SJSA1 (cell line): Measurements from ENCODE around the gene CCDC92. TPM values are rescaled to one million over a fixed set of nuclear protein-coding genes. Genes with fewer than 3 reads are reported as not detected.

Experiments
- DNase-seq, 2 experiments: peaks; one replicate each; pipeline ENCODE4 v3.0.0-alpha.2; 2015 to 2020; ENCODE audit warnings: low spot score in 2 of 2, low read depth in 1 of 2
- H3K27ac ChIP-seq: fragments of 250-450 bp; sonication (Bioruptor Pico); 2 replicates; pipeline ENCODE4 v1.5.1; 2020; ENCODE audit warnings: mild to moderate bottlenecking, moderate library complexity
- H3K27me3 ChIP-seq: fragments of 250-450 bp; sonication (Bioruptor Pico); replicated peaks from 2 replicates; pipeline ENCODE4 v1.5.1; 2020; ENCODE audit warnings: mild to moderate bottlenecking, moderate library complexity
- H3K36me3 ChIP-seq: fragments of 250-450 bp; sonication (Bioruptor Pico); 2 replicates; pipeline ENCODE4 v1.5.1; 2020; ENCODE audit warnings: mild to moderate bottlenecking
- H3K4me1 ChIP-seq: fragments of 250-450 bp; sonication (Bioruptor Pico); replicated peaks from 2 replicates; pipeline ENCODE4 v1.6.1; 2021; ENCODE audit warnings: mild to moderate bottlenecking
- H3K4me3 ChIP-seq: fragments of 250-450 bp; sonication (Bioruptor Pico); 2 replicates; pipeline ENCODE4 v1.5.1; 2020; ENCODE audit warnings: mild to moderate bottlenecking
- H3K9me3 ChIP-seq: fragments of 250-450 bp; sonication (Bioruptor Pico); replicated peaks from 2 replicates; pipeline ENCODE4 v1.5.1; 2020; ENCODE audit warnings: mild to moderate bottlenecking
- total RNA-seq: library from RNA; depleted of rRNA; stranded (reverse); fragments of >200 nt; shearing (Covaris generic); gene quantifications from 2 replicates; pipeline ENCODE4 v1.2.3, GENCODE V29; 2014

The CCDC92 gene
- total RNA-seq, 1 experiment from 2014 or later, result 11.9 TPM

DNA sequence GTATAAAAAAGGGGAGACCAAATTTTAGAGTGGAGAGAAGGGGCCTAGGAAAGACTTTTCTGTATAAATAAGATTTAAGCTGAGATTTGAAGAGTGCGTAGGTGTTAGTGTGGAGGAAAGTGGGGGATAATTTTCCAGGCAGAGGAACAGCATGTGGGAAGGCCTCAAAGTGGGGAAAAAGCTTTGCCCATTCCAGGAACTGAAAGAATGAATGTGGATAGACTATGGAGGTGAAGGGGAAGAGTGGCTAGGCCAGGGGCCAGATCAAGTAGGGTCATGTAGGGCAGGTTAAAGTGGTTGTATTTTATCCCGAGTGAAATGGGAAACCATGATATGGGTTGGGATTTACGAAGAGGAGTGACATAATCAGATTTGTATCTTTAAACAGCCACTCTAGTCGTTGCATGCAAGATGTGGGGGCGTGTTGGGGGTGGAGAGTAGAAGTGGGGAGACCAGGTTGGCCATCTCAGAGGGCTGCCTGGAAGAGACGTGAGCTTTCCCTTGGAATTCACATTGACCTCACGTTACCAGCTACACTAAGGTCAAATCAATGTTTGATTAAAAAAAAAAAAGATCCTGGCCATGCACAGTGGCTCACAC lies 3.7 kb upstream of the CCDC92 start:
- H3K36me3 ChIP-seq, result peaks cover 13% of the 10 kb centered on the region
- no peak for DNase-seq
- no peaks in the 10 kb centered on the region for H3K9me3 ChIP-seq
- peaks cover 11% of the 10 kb centered on the region for H3K4me1 ChIP-seq
- no peak overlapping the region for H3K27ac ChIP-seq
- no peaks in the 10 kb centered on the region for H3K27me3 ChIP-seq
- H3K4me3 ChIP-seq, result no peak overlapping the region

- Histone ChIP-seq H3K27me3 (no peaks in the 10 kb centered on the region), H3K4me3 (peak overlapping the region; percentile 88), H3K4me1 (peaks cover 23% of the 10 kb centered on the region), H3K27ac (no peak overlapping the region), H3K9me3 (no peaks in the 10 kb centered on the region), H3K36me3 (peaks cover 15% of the 10 kb centered on the region)
- peak in 1 of 2 experiments; percentile 33 for DNase-seq
These were observed 1.1 kb upstream of the CCDC92 start for GRCh38 chr12:123973552-123974341.

DNA sequence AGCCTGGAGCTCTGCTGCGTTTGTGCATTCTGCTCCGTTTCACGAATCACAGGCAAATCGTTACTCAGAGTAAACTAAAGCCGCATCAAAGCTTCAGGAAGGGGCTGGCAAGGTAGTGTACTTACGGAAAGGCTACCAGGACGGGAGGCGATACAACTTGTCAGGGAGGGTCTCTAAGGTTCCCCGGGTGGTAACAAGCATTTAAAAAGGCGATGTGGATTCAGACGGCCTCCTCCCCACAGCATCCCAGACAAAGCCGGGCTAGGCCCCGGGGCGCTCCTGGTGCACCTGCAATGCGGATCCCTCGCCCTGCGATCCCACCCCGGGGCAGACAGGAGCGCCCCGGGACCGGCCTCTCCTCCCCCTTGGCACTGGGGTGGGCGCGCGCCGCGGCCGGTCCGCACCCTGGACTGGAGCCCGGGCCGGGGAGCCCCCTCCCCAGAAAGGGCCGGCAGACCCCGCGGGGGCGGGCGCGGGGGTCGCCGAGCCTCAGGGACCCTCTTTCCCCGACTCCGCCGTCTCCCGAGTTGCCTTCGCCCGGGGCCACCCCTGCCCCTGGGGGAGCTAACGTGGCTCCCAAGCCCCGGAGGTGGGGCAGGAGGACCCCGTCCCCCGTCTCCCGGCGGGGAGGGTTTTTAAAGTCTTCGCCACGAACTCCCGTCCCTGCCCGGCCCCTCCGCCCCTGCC lies 718 bp downstream of the CCDC92 start:
- Histone ChIP-seq H3K4me1 (peaks cover 26% of the 10 kb centered on the region), H3K36me3 (peaks cover 15% of the 10 kb centered on the region), H3K27ac (peak overlapping the region; percentile 33), H3K9me3 (no peaks in the 10 kb centered on the region), H3K27me3 (no peaks in the 10 kb centered on the region), H3K4me3 (peak overlapping the region; percentile 88)
- peak in 1 of 2 experiments; percentile 34 for DNase-seq

DNA sequence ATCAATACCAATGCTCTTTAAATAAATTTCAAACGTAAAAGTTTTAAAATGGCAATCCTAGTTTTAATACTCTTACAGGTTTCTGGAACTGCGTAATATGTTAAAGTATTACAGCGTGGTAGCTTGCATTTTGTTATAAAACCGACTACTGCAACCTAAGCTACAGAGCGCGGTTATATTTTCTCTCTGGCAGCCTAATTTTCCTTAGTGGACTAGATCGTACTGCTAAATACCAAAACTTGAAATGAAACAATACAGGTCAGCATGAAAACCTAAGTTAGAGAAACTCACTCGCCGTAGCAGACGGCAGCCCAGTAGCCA lies 1.2 kb downstream of the CCDC92 start:
- Histone ChIP-seq H3K4me3 (peak overlapping the region; percentile 88), H3K4me1 (peaks cover 31% of the 10 kb centered on the region), H3K27me3 (no peaks in the 10 kb centered on the region), H3K27ac (no peak overlapping the region), H3K9me3 (no peaks in the 10 kb centered on the region), H3K36me3 (peaks cover 17% of the 10 kb centered on the region)
- no peak for DNase-seq

DNA sequence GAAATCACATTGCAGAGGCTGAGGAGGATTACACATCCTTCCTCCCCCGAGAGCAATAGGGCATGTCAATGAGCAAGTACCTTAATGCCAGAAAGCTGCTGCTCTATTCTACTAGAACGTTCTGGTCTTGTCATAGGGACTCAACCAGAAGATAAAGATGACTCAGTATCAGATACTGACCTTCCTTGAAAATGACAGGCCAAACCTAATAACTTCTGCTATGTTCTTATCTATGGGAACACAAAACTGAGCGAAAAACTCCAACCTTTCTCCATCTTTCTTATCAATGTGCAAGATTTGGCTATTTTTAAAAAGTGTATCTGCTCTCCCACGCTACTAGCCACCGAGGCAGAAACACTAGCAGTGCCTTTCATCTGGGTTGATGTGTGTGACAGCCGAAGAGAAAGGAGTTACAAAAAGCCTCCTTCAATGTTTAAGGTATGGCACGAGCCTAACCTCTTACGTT lies 5.5 kb downstream of the CCDC92 start:
- H3K27me3 ChIP-seq, result no peaks in the 10 kb centered on the region
- H3K4me3 ChIP-seq, result no peak overlapping the region
- H3K9me3 ChIP-seq, result no peaks in the 10 kb centered on the region
- DNase-seq, result no peak
- H3K36me3 ChIP-seq, result peaks cover 17% of the 10 kb centered on the region
- H3K4me1 ChIP-seq, result peaks cover 19% of the 10 kb centered on the region
- H3K27ac ChIP-seq, result no peak overlapping the region

DNA sequence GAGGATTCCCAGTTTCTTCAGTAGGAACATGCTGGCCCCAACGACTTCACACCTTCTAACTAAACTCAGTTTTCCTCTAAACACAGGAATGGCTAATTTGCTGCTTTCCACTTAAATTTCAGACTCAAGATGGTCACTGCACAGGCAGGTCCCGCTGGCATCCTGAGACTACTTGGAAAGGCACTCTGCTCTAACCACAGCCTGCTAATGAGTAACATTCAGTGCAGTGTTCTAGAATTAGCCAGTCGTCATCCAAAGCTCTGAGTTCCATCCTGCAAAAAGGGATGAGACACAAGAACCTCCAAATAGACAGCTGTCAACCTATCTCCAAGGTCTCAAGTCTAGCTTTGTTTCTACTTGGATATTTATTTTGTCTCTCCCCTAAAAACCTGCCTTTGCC lies 6.0 kb downstream of the CCDC92 start:
- peaks cover 19% of the 10 kb centered on the region for H3K4me1 ChIP-seq
- H3K27ac ChIP-seq, result no peak overlapping the region

DNA sequence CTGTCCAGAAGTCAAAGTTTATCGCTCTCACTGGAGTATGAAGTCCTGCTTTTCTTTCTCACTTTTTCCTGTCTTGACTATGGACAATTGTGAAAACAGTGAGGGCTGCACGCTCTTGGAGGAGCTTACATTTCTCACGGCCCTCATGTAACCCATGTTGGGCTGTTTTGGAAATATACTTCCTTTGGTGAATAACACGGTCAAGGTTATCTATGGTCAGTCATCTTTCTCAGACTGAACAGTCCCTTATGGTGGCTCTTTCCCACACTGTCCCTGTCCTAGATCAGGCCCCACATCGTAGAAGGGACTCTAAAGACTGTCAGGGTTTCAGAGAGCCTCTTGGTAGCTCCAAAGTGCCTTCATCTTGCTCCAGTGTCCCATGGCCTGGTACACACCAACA lies 7.2 kb downstream of the CCDC92 start:
- no peak overlapping the region for H3K4me3 ChIP-seq
- H3K9me3 ChIP-seq, result no peaks in the 10 kb centered on the region
- DNase-seq, result no peak
- peaks cover 19% of the 10 kb centered on the region for H3K4me1 ChIP-seq
- no peak overlapping the region for H3K27ac ChIP-seq
- peaks cover 14% of the 10 kb centered on the region for H3K36me3 ChIP-seq
- H3K27me3 ChIP-seq, result no peaks in the 10 kb centered on the region

More for the DNA sequence above, 6.0 kb downstream of the CCDC92 start:
- Histone ChIP-seq H3K36me3 (peaks cover 15% of the 10 kb centered on the region), H3K9me3 (no peaks in the 10 kb centered on the region), H3K4me3 (no peak overlapping the region), H3K27me3 (no peaks in the 10 kb centered on the region)
- no peak for DNase-seq

DNA sequence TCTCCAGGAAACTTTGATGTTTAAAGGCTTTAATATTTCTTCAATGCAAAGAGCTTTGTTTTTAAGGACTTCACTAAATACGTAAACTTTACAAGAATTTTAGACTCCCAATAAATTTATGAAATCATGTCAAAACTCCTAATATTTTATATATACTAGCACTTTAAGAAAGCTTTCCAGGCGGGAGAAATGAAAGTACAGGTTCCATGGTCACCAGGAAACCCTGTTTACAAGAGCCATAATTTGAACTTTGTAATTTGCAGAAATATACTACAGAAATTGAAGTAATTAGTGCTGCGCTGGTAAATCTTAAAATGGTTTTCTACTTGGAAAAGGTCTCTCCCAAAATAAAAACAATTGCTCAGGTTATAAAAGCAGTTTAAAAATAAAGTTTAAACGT lies 8.8 kb downstream of the CCDC92 start:
- Histone ChIP-seq H3K27ac (no peak overlapping the region), H3K4me3 (no peak overlapping the region), H3K27me3 (no peaks in the 10 kb centered on the region), H3K4me1 (peaks cover 9% of the 10 kb centered on the region), H3K36me3 (peaks cover 12% of the 10 kb centered on the region), H3K9me3 (no peaks in the 10 kb centered on the region)
- no peak for DNase-seq

DNA sequence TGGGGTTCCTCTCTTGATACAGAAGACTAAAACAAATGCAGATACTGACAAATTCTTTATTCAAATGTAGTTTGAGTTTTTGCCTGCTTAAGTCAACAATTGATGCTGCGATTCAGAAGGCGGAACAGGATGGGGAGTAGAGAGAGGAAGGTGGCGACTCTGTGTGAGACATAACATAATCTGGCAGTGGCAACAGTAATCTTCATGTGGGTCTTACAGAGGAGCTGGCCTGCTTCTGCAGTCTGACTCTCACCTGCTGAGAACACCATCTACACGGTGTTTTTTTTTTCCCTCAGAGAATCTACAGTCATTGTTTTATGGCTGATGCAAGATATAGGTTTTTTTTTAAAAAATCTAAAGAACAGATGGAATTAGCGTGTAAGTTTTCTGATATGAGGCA lies 10.1 kb downstream of the CCDC92 start:
- no peak overlapping the region for H3K4me3 ChIP-seq
- H3K27me3 ChIP-seq, result no peaks in the 10 kb centered on the region
- H3K27ac ChIP-seq, result no peak overlapping the region
- peaks cover 12% of the 10 kb centered on the region for H3K36me3 ChIP-seq
- H3K4me1 ChIP-seq, result peaks cover 5% of the 10 kb centered on the region; the same call in 1 of the 2 replicates
- DNase-seq, result no peak
- H3K9me3 ChIP-seq, result no peaks in the 10 kb centered on the region

- Histone ChIP-seq H3K36me3 (peaks cover 12% of the 10 kb centered on the region), H3K27me3 (no peaks in the 10 kb centered on the region), H3K27ac (no peak overlapping the region), H3K4me3 (no peak overlapping the region), H3K4me1 (peaks cover 3% of the 10 kb centered on the region; the same call in 1 of the 2 replicates), H3K9me3 (no peaks in the 10 kb centered on the region)
- no peak for DNase-seq
These were observed 10.9 kb downstream of the CCDC92 start for GRCh38 chr12:123961585-123962345.

DNA sequence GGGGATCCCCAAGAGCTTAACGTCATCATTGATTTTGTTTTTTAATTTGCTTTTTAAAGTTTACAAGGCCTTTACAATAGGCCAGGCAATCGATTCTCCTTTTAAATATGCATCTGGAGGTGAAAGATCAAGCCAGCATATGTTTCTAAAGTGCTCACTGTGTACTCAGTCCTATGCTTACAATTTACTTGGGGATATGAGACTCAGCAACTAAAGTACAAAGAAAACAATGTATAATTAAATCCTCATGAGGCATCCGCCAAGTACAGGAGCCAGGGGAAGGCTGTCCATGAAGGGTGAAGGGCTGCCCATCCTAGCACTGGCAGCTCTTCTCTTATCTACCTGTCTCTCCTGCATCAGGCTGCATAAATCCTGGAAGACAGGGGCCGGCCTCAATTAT lies 11.8 kb downstream of the CCDC92 start:
- no peak for DNase-seq

DNA sequence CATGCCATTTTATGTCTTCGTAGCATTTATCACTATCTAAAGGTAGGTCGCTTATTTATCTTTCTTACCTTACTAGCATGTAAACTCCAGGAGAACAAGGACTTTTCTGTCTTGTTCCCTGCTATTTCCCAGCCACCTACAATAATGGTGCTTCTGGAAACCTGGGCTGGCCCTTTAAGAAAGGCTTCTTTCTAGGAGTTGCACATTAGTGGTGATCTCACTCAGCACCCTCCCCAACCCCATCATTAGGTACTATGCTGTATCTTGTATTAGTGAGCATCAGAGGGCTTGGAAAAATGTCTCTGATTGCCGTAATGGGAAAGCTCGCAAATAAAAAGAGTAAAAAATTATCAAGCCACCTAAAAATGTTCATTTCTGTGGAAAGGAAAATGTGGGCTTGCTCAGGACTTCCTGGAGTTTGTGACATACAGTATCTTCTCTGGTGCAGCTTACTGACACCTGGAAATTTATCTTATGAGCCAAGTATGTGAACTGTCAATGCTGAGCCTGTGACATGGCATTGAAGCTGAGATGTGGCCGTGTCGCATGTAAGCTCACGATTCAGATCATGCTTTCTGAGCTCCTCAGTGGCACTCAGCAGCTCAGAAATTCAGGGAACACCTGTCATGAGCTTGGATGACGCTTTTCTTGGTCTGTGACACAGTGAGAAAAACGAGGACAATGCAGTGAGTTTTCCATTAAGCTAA lies 12.4 kb downstream of the CCDC92 start:
- H3K36me3 ChIP-seq, result peaks cover 1% of the 10 kb centered on the region; the same call in 1 of the 2 replicates
- no peaks in the 10 kb centered on the region for H3K27me3 ChIP-seq
- no peak overlapping the region for H3K4me3 ChIP-seq
- DNase-seq, result no peak
- H3K27ac ChIP-seq, result no peak overlapping the region
- no peaks in the 10 kb centered on the region for H3K9me3 ChIP-seq
- H3K4me1 ChIP-seq, result no peaks in the 10 kb centered on the region

More for the DNA sequence above, 11.8 kb downstream of the CCDC92 start:
- Histone ChIP-seq H3K4me1 (no peaks in the 10 kb centered on the region), H3K27ac (no peak overlapping the region), H3K27me3 (no peaks in the 10 kb centered on the region), H3K9me3 (no peaks in the 10 kb centered on the region), H3K36me3 (peaks cover 6% of the 10 kb centered on the region; the same call in 1 of the 2 replicates), H3K4me3 (no peak overlapping the region)

DNA sequence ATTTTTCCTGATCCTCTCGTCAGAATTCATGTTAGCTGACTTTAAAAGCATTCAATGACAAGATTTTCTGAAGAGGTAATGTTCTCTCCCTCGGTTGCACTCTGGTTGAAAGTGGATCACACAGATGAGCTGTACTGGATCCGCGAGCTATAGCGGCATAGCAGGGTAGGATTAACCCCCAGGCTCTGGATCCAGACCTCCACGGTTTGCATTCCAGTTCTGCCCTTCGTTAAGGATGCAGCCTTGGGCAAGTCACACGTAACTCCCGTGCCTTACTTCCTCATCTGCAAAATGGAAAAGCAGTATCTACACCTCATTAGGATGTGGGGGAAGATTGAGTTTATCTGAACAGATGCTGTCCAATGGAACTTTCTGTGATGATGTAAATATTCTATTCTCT lies 13.8 kb downstream of the CCDC92 start:
- Histone ChIP-seq H3K36me3 (no peaks in the 10 kb centered on the region), H3K4me3 (no peak overlapping the region), H3K4me1 (no peaks in the 10 kb centered on the region), H3K9me3 (no peaks in the 10 kb centered on the region), H3K27ac (no peak overlapping the region), H3K27me3 (no peaks in the 10 kb centered on the region)
- DNase-seq, result no peak
